Measurements from ENCODE around the gene ARHGAP15.

DNA sequence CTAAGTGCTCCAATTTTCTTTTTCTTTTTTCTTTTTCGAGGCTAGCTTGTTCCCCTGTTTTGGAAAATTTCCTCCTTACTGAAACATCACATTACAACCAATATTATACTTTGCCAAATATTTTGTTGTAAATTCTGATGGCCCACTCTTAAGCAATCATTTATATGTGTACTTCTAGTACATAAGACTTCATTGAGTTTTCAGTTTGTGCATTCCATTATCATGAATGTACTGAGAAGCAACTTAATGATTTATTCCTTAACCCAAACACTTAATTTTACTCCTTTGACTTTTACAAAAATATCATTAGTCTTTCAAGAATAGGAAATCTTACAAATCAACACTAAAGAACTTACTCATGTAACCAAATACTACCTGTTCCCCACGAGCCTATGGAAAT lies 242.4 kb downstream of the ARHGAP15 start:
- TF ChIP-seq, protein P1, sequence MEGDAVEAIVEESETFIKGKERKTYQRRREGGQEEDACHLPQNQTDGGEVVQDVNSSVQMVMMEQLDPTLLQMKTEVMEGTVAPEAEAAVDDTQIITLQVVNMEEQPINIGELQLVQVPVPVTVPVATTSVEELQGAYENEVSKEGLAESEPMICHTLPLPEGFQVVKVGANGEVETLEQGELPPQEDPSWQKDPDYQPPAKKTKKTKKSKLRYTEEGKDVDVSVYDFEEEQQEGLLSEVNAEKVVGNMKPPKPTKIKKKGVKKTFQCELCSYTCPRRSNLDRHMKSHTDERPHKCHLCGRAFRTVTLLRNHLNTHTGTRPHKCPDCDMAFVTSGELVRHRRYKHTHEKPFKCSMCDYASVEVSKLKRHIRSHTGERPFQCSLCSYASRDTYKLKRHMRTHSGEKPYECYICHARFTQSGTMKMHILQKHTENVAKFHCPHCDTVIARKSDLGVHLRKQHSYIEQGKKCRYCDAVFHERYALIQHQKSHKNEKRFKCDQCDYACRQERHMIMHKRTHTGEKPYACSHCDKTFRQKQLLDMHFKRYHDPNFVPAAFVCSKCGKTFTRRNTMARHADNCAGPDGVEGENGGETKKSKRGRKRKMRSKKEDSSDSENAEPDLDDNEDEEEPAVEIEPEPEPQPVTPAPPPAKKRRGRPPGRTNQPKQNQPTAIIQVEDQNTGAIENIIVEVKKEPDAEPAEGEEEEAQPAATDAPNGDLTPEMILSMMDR (IDR thresholded peaks at IDR 0.05; ENCODE audit: insufficient read depth, low read length), result no peak
- TF ChIP-seq, protein P2, sequence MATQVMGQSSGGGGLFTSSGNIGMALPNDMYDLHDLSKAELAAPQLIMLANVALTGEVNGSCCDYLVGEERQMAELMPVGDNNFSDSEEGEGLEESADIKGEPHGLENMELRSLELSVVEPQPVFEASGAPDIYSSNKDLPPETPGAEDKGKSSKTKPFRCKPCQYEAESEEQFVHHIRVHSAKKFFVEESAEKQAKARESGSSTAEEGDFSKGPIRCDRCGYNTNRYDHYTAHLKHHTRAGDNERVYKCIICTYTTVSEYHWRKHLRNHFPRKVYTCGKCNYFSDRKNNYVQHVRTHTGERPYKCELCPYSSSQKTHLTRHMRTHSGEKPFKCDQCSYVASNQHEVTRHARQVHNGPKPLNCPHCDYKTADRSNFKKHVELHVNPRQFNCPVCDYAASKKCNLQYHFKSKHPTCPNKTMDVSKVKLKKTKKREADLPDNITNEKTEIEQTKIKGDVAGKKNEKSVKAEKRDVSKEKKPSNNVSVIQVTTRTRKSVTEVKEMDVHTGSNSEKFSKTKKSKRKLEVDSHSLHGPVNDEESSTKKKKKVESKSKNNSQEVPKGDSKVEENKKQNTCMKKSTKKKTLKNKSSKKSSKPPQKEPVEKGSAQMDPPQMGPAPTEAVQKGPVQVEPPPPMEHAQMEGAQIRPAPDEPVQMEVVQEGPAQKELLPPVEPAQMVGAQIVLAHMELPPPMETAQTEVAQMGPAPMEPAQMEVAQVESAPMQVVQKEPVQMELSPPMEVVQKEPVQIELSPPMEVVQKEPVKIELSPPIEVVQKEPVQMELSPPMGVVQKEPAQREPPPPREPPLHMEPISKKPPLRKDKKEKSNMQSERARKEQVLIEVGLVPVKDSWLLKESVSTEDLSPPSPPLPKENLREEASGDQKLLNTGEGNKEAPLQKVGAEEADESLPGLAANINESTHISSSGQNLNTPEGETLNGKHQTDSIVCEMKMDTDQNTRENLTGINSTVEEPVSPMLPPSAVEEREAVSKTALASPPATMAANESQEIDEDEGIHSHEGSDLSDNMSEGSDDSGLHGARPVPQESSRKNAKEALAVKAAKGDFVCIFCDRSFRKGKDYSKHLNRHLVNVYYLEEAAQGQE (IDR thresholded peaks at IDR 0.05; ENCODE audit: insufficient replicate concordance, low read depth), result no peak
- TF ChIP-seq POLR2AphosphoS5 (IDR thresholded peaks at IDR 0.05; ENCODE audit: low read depth) (no peak), GABPA (IDR thresholded peaks at IDR 0.05; ENCODE audit: low read depth) (no peak), SPI1 (IDR thresholded peaks at IDR 0.05; ENCODE audit: borderline replicate concordance, low read depth) (no peak)

Data from HL-60 (cell line).